H4 (cell line): Measurements from ENCODE around the gene ZKSCAN7. TPM values are rescaled to one million over a fixed set of nuclear protein-coding genes. Genes with fewer than 3 reads are reported as not detected.
"Not testable (repeated sequence)": the region's sequence is repeated elsewhere in the genome, so short reads cannot be mapped to it uniquely, and the experiment has no call there.

Experiments
- DNase-seq: peaks from one replicate; pipeline ENCODE4 v3.0.0-alpha.2; 2015; ENCODE audit warnings: low spot score
- total RNA-seq: library from RNA; depleted of rRNA; stranded (reverse); fragments of >200 nt; shearing (Covaris generic); gene quantifications from 2 replicates; pipeline ENCODE4 v1.2.3, GENCODE V29; 2014; rRNA removed

Gene ZKSCAN7
- total RNA-seq = 0.99 and 1.4 TPM in 2 replicates

DNA sequence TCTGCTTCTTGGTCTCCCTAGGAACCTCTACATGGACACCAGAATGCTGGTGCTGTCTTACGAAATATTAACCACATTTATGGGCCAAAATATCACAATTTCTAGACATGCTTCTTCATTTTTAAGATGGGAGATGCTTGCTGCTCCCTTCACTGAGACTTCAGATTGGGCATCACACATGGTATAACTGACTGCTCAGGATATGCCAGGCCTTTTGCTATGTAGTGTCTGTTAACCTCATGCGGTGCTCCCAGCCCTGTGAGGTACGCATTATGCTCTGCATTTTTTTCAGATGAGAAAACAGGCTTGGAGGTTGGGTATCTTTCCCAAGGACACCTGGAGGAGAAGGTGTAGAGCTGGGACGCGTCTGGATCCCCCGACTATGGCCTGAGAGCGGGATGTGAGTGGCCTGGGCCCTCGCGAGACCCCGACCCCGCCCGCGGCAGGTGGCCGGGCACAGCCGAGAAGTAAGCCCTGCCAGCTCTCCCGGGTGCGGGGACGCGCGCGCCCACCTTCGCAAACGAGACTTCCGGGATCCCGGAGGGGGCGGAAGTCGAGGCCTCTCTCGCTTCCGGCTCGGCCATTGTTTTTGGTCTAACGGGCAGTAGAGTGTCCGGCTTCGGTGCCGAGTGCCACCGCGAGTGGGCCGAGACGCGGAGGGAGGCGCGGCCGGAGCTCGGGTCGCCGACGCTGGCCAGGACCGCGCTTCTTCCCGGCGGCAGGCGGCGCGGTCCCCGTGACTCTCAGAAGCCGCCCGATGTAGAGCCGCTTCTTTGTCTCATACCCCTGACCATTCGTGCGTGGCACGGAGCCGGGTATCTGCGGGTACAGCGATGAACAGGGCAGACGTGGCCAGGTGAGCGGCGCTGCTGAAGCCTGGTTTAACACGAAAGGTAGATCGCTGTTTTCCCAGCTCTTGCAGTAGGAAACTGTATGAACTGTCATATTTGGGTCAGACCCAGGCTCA, at the start of gene ZKSCAN7:
Gene ZKSCAN7, plus strand, starts transcription at position 568 of the 967 bp plus-strand sequence. CDS start 1,855 bp downstream, outside the sequence.
- no peak for DNase-seq

DNA sequence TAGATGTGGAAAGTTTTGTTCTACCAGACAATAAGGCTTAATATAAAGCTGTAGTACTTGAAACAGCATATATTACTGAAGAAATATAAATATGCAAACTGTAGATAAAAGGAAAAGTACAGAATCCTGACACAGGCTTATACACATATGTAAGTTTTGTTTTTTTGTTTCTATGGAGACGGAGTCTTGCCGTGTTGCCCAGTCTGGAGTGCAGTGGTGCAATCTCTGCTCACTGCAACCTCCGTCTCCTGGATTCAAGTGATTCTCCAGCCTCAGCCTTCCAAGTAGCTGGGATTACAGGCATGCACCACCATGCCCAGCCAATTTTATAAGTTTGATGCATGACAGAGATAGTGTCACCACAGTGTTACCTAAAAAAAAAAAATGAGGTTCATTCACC, 48.4 kb upstream of the ZKSCAN7 start:
- DNase-seq = no peak

DNA sequence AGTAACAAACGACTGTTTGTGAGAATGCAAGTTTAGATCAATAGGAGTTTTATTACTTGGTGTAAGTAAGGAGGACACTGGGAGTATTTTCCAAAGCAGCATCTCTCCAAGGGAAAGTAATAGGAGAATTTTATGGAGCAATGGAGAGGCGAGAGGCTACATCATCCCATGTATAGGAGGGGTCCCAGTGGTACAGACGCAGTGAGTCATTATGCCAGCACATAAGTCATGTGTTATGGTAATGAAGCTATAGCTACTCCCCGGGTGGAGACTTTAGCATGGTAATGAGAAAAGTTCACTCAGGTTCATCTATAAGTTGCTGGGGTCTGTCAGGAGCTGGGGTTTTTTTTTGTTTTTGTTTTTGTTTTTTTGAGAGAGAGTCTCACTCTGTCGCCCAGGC, 48.0 kb upstream of the ZKSCAN7 start:
- DNase-seq = no peak

DNA sequence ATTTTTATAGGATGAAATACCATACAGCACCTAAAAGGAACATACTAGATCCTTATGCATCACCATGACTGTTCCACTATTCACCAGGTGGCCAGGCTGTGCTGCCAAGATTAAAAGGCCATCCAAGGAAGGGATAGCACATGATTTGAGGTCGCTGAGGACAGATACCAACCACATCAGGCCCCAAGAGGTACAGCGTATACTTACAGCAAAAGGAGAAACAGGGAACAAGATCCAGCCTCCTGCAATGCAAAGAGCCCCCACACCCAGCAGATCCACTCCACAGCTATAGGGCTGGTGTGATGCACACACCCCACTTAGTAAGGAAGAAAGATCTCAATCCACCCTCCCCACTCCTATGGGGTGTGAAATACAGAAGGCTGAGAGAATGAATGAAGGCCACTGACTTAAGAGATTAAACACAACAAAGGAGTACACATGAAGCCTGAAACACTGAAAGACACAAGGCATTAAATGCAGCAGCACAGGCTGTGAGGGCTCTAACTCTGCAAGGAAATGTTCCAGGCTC, 45.5 kb upstream of the ZKSCAN7 start:
- no peak for DNase-seq

DNA sequence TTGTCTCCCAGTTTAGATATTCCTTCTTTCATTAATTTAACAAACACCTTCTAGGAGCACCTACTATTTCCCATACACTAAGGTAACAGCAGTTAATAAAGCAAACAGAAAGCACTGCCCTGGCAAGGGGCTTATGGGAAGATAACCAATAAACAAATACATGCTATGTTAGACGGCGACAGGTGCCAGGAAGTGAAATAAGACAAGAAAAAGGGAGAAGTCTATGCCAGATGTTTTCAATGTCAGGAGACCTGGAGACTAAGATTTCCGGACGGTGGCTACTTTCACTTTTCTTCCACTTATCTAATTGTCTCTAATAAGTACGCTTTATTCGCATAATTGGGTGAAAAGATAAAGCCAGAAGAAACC, 45.0 kb upstream of the ZKSCAN7 start:
- DNase-seq = no peak

DNA sequence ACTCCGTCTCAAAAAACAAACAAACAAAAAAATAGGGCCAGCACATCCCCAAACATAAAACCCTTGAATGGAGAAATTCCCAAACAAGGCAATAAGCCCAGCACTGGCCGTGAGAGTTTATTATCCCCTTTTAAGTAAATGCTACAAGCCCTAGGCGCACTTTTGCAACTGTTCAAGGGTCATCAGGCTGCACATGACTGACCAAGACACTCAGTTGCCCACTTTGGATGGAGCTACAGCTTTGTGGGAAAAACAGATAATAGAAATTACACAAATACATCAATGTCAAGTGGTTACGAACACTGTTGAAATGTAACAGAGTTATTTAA, 43.8 kb upstream of the ZKSCAN7 start:
- no peak for DNase-seq

DNA sequence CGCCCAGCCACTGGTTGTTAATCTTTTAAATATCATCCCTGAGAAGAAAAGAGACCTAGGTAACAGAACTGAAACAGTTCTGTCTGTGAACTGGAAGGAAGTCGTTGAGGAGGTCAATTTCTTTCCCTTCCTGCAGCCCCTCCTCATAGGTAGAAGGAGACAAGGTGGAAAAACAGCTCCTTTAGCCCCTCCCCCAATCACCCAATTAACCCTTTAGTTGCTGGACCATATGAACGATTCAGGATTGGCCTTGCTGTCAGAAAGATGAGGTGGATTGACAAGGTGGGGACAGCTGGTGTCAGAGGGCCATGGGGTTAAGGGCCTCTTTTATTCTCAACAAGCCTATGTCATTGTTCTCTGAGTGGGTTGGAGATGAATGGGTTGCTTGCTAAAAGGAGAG, 41.5 kb upstream of the ZKSCAN7 start:
- DNase-seq = no peak

DNA sequence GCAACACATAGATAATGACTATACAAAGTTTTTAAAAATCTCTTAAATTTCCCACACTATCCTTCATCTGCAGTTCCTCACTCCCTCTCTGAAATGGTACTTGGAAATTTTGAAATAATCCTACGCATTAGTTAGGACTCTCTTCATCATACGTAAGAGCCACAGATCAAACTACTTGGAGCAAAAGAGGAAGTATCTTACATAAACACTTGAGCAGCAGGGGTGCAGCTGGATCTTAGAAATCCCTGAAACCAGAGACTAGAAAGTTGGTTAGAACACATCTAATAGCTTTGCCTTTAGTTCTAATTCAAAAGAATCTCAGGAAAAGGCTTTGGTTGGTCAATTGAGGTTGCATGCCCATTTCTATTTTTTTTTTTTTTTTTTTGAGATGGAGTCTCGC, 38.8 kb upstream of the ZKSCAN7 start:
- no peak for DNase-seq

DNA sequence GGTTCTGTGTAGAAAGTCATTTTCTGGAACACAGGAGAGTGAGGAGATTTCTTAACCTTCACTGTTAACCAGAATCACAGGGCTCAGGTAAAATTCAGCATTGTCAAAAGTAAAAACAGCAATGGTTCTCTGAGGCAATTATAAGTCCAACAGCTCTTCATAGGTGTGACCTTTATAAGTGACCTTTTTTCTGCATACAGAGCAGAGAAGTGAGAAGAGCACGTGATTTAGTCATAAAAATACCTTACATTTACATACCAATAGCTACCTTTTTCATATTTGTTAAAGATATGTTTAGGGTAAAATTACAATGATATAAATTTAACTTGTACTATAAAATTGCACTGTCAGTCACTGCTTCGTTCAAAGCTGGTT, 36.2 kb upstream of the ZKSCAN7 start:
- no peak for DNase-seq

DNA sequence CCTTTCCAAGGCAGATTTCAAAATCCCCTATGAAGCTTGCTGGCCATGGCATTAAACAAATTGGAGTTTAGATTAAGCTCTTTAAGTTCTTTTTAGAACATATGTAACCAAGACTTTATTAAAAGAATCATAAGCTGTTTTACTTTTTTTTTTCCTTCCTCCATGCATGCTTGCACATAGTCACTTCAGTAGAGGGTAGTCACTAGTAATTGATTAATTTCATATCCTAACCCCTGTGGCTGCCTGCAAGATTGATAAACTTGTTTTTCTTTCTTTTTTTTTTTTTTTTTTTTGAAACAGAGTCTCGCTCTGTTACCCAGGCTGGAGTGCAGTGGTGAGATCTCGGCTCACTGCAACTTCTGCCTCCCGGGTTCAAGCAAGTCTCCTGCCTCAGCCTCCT, 33.3 kb upstream of the ZKSCAN7 start:
- no peak for DNase-seq

DNA sequence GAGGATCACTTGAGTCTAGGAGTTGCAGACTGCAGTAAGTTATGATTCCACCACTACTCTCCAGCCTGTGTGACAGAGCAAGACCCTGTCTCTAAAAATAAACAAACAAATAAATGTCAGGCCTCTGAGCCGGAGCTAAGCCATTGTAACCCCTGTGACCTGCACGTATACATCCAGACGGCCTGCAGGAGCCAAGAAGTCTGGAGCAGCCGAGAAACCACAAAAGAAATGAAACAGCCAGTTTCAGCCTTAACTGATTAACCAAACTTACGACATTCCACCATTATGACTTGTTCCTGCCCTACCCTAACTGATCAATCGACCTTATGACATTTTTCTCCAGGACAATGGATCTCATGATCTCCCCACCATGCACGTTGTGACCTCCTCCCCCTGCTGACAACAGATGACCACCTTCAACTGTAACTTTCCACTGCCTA, 32.5 kb upstream of the ZKSCAN7 start:
- no peak for DNase-seq

DNA sequence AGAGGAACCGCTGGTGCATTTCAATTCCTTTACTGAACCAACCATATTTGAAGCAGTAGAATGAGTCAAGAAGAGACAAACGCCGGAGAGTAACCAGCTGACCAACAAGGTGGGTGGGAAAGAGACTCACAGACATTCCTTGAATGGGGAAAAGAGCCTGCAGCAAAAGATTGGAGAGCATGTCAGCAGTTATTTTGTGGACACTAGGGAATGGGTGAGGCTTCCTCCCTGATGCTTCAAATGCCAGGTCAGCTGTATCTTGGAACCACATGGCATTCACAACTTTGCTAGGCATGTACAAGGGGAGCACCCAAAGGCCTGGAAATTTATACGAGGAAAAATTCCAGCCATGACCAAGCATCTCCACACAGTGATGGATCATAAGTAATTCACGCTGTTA, 29.9 kb upstream of the ZKSCAN7 start:
- DNase-seq = no peak

DNA sequence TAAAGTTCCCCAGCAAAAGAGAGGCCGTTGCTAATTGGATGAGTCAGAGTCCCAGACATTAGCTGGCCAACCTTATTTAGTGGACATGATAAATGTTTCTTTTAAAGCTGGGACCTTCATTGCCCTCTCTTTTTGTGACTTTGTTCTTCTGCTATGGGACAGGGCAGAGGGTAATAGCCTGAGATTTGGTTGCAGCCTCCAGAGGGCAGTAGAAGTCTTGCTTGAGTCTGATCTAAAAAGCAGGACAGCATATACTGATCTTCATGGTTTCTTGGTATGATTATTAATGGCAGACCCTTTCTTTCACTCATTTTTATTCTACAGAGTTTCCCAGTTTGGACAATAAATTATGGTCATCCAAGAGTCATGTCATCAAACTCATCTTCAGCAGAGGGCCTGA, 25.1 kb upstream of the ZKSCAN7 start:
- no peak for DNase-seq

DNA sequence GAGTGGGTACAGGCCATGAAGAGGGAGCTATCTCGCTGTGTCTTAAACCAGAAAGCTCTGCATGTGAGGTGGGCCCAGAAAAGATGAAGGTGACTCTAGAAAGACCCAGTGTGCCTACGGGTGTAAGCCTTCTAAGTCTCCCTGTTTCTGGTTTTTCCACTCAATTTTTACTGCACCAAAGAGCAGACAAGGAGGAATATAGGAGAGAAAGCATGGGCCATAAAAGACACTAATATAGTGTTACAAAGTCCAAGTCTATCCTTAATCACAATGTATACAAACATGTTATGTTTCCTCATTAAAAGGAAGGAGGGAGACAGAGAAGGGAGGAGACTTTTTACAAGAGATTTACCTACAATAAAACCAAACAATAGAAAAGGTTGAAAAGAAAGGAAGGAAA, 24.1 kb upstream of the ZKSCAN7 start:
- DNase-seq = no peak

DNA sequence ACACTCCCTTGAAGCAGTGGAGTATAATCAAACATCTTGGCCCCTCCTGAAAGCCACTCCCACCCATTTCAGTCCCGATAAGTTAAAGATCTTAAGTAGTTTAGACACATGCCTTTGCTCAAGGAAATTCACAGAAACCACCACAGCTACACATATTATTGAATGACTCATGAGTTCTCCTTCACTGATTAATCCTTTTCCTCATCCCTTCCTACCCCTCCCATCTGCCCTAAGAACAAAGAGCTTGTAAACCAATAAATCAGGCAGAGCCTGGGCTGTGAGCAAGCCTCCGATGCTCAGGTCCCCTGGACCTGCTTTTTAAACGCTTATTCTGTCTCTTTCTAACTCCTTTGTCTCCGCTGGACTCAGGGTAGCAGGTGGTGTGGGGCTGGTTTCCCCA, 20.3 kb upstream of the ZKSCAN7 start:
- DNase-seq = not testable (repeated sequence)

DNA sequence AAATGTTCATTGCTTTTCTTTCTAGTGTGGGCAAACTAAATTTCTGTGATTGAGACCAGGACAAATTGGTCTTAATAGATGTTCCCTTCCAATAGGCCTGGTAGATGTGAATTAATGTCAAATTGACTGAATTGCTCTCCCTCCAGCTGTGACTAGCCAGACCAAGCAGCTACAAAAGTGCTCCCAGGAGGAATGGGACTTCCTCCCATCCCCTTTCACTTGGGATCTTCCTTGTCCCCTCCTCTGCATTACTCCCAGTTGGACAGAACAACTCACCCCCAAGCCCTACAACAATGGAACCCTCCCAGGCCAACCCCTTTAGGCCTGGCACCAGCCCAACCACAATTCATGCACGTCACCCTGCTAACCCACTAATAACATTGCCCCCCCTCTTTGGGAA, 19.6 kb upstream of the ZKSCAN7 start:
- no peak for DNase-seq

DNA sequence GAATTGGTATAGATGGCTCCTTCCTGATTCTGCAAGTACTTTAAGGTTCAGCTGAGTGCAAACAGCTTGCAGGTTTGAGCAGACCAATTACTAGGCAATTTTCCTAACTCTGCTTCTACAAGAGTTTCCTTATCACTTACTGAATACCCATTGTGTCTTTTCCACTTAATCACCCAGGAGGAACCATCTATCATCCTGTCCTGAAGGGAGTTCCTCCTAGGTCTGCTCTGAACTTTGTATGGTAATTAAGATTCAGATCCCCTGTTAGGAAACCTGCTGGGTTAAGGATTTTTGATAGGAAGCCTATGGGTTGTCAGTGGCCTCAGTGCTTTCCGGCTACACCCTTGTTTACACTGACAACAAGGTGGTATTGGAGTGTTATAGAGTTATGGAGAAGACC, 10.2 kb upstream of the ZKSCAN7 start:
- not testable (repeated sequence) for DNase-seq

DNA sequence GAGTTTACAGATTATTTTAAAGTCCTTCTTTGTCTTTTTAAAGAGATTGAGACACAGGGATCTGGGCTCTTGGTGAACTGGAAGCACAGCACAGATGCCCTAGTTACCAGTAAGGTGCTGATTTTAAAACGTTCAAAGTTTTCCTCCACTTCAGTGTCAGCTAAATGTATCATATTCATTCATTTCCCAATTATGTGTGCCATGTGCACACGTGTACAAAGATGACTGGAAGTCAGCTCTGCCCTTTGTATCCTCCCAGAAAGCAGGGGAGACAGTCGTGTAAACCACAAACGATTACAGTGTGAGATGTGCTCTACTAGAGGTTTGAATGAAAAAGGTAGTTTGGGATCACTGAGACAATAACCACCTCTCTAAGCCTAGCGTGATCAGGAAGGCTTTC, 730 bp downstream of the ZKSCAN7 start:
- no peak for DNase-seq

DNA sequence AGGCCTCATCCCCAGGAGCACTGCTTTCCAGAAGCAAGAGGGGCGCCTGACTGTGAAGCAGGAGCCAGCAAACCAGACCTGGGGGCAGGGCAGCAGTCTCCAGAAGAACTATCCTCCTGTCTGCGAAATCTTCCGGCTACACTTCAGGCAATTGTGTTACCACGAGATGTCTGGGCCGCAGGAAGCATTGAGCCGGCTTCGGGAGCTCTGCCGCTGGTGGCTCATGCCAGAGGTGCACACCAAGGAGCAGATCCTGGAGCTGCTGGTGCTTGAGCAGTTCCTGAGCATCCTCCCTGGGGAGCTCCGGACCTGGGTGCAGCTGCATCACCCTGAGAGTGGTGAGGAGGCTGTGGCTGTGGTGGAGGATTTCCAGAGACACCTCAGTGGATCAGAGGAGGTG, 2.1 kb downstream of the ZKSCAN7 start:
- no peak for DNase-seq

DNA sequence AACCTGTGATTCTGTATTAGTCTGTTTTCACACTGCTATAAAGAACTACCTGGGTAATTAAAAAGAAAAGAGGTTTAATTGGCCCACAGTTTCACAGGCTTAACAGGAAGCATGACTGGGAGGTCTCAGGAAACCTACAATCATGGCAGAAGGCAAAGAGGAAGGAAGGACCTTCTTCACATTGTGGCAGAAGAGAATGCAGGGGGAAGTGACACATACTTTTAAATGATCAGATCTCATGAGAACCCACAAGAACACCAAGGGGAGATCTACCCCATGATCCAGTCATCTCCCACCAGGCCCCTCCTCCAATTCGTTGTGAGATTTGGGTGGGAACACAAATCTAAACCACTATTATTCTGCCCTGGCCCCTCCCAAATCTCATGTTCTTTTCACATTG, 6.1 kb downstream of the ZKSCAN7 start:
- DNase-seq = no peak

DNA sequence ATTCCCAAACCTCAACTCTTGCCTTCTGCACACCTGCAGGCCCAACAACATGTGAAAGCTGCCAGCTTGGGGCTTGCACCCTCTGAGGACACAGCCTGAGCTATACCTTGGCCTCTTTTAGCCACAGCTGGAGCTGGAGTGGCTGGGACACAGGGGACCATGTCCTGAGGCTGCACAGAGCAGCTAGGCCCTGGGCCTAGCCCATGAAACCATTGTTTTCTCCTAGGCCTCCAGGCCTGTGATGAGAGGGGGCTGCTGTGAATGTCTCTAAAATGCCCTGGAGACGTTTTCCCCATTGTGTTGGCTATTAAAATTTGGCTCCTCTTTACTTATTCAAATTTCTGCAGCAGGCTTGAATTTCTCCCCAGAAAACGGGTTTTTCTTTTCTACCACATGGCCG, 7.2 kb downstream of the ZKSCAN7 start:
- DNase-seq = no peak

DNA sequence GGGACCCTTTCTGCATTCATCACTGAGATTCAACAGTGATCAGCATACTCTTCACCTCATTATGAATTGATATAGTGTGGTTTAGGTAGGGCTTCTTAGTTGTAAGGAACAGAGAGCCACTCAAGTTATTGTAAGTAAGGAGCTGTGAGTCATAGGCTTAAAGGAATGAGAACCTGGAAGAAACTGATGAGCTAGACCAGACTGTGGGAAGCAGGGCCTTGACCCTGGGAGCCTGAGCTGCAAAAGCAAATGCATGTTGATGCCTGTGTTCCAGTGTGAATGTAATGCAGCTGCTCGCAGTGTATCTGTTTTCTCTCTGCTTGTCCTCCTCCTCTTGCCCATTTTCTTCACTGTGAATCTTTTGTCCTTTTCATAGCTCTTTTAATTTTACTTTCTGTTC, 13.6 kb downstream of the ZKSCAN7 start:
- no peak for DNase-seq

DNA sequence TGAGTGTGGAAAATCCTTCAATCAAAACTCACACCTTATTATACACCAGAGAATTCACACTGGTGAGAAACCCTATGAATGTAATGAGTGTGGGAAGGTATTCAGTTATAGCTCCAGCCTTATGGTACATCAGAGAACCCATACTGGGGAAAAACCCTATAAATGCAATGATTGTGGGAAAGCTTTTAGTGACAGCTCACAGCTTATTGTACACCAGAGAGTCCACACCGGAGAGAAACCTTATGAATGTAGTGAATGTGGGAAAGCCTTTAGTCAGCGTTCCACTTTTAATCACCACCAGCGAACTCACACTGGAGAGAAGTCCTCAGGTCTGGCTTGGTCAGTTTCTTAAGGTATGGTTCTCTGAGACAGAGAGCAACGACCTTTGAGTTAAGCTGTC, 16.0 kb downstream of the ZKSCAN7 start:
- no peak for DNase-seq

DNA sequence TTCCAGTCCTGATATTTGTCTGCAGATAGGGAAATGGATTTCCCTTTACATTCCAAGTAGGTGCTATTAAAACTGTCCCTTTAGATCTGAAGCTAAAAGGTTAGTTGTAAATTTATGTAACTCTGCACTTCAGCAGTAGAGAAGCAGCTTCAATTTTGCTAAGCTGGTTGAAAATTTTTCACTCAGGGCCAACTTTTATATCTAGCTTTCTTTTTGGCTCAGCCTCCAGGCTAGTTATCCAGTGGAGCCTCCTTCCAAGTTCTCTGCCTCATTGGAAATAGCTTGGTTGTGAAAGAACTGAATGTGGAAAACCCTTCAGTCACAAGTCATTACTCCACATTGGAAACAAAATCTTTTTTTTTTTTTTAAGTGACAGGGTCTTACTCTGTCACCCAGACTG, 21.6 kb downstream of the ZKSCAN7 start:
- DNase-seq = no peak
